Measurements from ENCODE around the gene AJM1.
"Not testable (repeated sequence)": the region's sequence is repeated elsewhere in the genome, so short reads cannot be mapped to it uniquely, and the experiment has no call there.

GRCh38 chr9:136837856-136838277 lies 4.4 kb upstream of the AJM1 start:
- not testable (repeated sequence) for TF ChIP-seq EP300, CTCF (IDR thresholded peaks at IDR 0.05)
